GM19438 (cell line): ENCODE data around the gene ZNF213.
"Not testable (repeated sequence)": the region's sequence is repeated elsewhere in the genome, so short reads cannot be mapped to it uniquely, and the experiment has no call there.

Experiments
- ATAC-seq: cut with Tn5 transposase; IDR thresholded peaks from one replicate; pipeline ENCODE4 v1.9.1; 2021; ENCODE audit warnings: low read depth; ENCODE audit not compliant: unreplicated experiment

ZNF213 gene

GRCh38 chr16:3165111-3165822 lies 30.4 kb downstream of the ZNF213 start:
- ATAC-seq: no peak

- ATAC-seq: no peak
Measured at GRCh38 chr16:3166505-3166886, 31.7 kb downstream of the ZNF213 start.

- ATAC-seq: not testable (repeated sequence)
Measured at GRCh38 chr16:3168729-3169128, 33.9 kb downstream of the ZNF213 start.

- ATAC-seq: no peak
Measured at GRCh38 chr16:3170440-3171180, 35.8 kb downstream of the ZNF213 start.

GRCh38 chr16:3171181-3171854 lies 36.5 kb downstream of the ZNF213 start:
- ATAC-seq: no peak

GRCh38 chr16:3171855-3172593 lies 37.2 kb downstream of the ZNF213 start:
- no peak for ATAC-seq

- ATAC-seq: no peak
Measured at GRCh38 chr16:3173892-3174617, 39.2 kb downstream of the ZNF213 start.

- no peak for ATAC-seq
Measured at GRCh38 chr16:3174618-3175148, 39.9 kb downstream of the ZNF213 start.

GRCh38 chr16:3175157-3176093 lies 40.6 kb downstream of the ZNF213 start:
- no peak for ATAC-seq

GRCh38 chr16:3179651-3180050 lies 44.8 kb downstream of the ZNF213 start:
- ATAC-seq: no peak

GRCh38 chr16:3180445-3180878 lies 45.6 kb downstream of the ZNF213 start:
- ATAC-seq: no peak

- ATAC-seq: not testable (repeated sequence)
Measured at GRCh38 chr16:3182293-3182607, 47.4 kb downstream of the ZNF213 start.

- no peak for ATAC-seq
Measured at GRCh38 chr16:3182608-3183444, 48.0 kb downstream of the ZNF213 start.

GRCh38 chr16:3183445-3184139 lies 48.8 kb downstream of the ZNF213 start:
- ATAC-seq: no peak

- ATAC-seq: no peak
Measured at GRCh38 chr16:3186946-3187690, 52.3 kb downstream of the ZNF213 start.

- no peak for ATAC-seq
Measured at GRCh38 chr16:3187798-3188674, 53.2 kb downstream of the ZNF213 start, which contains the start of gene OR1F1. Gene OR1F1, plus strand, starts transcription at chr16:3188204.
